Epithelial cell of prostate (primary cell): ENCODE measurements around the gene UQCRHL.
A peak's percentile ranks its signal among the peaks of the same experiment; 100 is the strongest.

Experiments
- DNase-seq: peaks from one replicate; pipeline ENCODE4 v3.0.0-alpha.2; 2011; ENCODE audit warnings: low read depth, low spot score
- H3K27ac ChIP-seq: fragments of 450-650 bp; 2 replicates; pipeline ENCODE4 v1.5.1; 2017; ENCODE audit warnings: mild to moderate bottlenecking

Gene UQCRHL

DNA sequence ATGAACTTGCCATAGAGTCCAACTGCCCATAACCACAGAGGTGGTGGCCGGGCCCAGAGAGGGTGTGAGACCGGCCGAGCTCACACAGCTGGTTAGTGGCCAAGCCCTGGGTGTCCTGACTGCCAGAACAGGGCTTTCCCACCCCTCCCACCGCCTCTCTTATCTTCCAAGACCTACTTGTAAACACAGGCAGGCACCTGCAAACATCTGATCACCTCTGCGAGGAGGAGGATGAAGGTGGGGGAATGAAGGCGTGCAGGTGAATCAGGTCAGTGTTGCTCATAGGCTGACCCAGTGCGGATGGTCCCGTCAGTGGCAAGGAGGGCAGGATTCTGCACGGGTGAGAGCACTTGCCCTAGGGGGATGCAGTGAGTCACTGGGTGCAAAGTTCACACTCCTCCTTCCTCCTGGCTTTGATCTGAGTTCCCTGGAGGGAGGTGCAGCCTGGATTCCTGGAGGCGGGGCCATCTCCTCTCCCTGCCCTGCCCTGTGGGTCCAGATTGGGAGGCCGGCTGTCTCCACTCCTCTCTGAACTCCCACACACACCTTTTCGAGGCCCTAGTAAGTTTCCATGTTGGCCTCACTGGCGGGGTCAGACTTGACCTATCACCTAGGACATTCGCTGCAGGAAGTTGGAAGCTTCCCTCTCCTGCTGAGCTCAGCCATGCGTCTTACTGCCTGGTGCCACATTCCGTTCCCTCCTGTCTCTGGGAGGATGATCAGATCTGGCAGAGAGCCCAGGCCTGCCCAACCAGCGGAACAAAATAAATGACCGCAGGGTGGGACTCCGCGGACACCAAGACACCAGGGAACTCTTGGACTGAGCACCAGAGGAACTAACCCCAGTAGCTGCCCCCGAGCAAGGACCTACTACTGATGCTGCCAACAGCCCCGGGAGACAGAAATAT is 7.3 kb downstream of the UQCRHL start:
- peak; percentile 72 for DNase-seq
- peak overlapping the region; percentile 100 for H3K27ac ChIP-seq

- peak; percentile 87 for DNase-seq
- peak overlapping the region; percentile 100 for H3K27ac ChIP-seq
These were observed 8.2 kb downstream of the UQCRHL start for GRCh38 chr1:15799004-15799867.

- no peak for DNase-seq
These were observed 9.6 kb downstream of the UQCRHL start for GRCh38 chr1:15797614-15798390.

DNA sequence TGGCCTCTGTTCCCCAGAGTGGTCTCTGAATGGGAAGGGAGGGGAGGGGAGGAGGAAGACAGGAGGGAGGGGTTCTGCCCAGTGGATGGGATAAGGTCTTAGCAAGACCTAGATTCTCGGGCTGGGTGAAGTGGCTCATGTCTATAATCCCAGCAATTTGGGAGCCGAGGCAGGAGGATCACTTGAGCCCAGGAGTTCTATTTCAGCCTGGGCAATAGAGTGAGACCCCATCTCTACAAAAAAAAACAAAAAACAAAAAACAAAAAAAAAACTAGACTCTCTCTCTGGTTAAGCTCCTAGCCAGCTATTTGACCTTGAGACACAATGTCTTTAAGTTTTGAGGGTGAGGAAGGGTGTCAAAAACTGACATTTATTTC is 11.4 kb downstream of the UQCRHL start:
- DNase-seq = no peak
- peak overlapping the region; percentile 100 for H3K27ac ChIP-seq

More at GRCh38 chr1:15797614-15798390, 9.6 kb downstream of the UQCRHL start:
- H3K27ac ChIP-seq = peak overlapping the region; percentile 100

GRCh38 chr1:15788624-15789301 is 18.7 kb downstream of the UQCRHL start:
- peak; percentile 64 for DNase-seq
- H3K27ac ChIP-seq = peak overlapping the region; percentile 94

- H3K27ac ChIP-seq = peak overlapping the region; percentile 94
These were observed 20.9 kb downstream of the UQCRHL start for GRCh38 chr1:15786581-15786980.

DNA sequence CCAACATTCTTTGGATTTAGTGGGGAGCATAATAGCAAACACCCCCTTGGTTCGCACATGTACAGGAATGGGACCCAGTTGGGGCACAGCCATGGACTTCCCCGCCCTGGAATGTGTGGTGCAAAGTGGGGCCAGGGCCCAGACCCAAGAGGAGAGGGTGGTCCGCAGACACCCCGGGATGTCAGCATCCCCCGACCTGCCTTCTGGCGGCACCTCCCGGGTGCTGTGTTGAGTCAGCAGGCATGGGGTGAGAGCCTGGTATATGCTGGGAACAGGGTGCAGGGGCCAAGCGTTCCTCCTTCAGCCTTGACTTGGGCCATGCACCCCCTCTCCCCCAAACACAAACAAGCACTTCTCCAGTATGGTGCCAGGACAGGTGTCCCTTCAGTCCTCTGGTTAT is 21.8 kb downstream of the UQCRHL start:
- DNase-seq = no peak
- peak overlapping the region; percentile 94 for H3K27ac ChIP-seq

More at GRCh38 chr1:15786581-15786980, 20.9 kb downstream of the UQCRHL start:
- DNase-seq = no peak

- DNase-seq = no peak
- H3K27ac ChIP-seq = no peak overlapping the region
These were observed 29.3 kb downstream of the UQCRHL start for GRCh38 chr1:15777909-15778707.

DNA sequence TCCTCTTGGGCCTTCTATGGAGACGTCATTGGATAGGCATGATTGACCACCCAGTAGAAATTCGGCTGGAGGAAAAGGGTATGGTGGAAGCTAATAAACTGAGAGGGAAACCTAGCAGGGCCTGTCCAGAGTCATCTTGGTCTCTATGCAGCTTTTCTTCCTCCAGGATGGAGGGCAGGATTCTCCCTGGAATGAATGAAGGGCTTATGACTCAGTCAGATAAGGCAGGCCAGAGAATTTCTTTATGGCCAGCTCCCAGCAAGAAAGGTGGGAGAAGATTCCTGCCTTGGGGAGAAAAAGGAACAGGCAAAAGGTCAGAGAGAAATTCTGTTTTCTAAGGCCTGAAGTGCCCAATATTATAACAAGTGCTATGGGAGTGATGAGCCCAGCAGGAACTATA is 31.7 kb downstream of the UQCRHL start:
- no peak for DNase-seq
- peak overlapping the region; percentile 6 for H3K27ac ChIP-seq

GRCh38 chr1:15771836-15772515 is 35.5 kb downstream of the UQCRHL start:
- no peak overlapping the region for H3K27ac ChIP-seq
- no peak for DNase-seq

DNA sequence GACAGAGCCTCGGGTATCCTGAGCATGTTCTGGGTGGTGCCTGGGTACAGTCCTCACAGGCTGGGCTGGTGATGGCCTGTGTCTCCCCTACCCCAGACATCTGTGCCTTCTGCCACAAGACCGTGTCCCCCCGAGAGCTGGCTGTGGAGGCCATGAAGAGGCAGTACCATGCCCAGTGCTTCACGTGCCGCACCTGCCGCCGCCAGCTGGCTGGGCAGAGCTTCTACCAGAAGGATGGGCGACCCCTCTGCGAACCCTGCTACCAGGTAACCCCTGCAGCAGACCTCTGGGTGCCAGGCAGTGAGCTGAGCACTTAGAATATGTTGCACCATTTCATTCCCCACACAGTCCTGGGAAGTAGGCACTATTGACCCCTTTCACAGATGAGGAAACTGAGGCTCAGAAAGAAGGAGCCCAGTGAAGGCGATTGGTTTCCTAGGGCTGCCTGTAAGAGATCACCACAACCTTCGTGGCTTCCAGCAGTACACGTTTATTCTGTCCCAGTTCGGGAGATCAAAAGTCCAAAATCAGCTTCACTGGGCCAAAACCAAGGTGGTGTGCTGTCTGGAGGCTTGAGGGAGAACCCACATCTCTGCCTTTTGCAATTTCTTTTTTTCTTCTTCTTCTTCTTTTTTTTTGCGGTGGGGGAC is 37.0 kb downstream of the UQCRHL start:
- no peak overlapping the region for H3K27ac ChIP-seq

GRCh38 chr1:15768388-15768787 is 39.1 kb downstream of the UQCRHL start:
- DNase-seq = no peak
- H3K27ac ChIP-seq = no peak overlapping the region

More for the DNA sequence above, 37.0 kb downstream of the UQCRHL start:
- DNase-seq = no peak

DNA sequence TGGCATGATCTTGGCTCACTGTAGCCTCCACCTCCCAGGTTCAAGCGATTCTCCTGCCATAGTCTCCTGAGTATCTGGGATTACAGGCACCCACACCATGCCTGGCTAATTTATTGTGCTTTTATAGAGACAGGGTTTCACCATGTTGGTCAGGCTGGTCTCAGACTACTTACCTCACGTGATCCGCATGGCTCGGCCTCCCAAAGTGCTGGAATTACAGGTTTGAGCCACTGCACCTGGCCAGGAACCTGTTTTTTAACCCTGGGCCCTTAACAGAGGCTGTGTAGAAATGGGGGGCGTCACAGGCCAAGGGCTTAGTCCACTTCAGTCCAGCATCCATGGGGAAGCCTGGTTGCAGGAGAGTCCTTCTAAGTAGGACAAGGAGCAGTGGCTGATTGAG is 39.5 kb downstream of the UQCRHL start:
- DNase-seq = no peak
- no peak overlapping the region for H3K27ac ChIP-seq

DNA sequence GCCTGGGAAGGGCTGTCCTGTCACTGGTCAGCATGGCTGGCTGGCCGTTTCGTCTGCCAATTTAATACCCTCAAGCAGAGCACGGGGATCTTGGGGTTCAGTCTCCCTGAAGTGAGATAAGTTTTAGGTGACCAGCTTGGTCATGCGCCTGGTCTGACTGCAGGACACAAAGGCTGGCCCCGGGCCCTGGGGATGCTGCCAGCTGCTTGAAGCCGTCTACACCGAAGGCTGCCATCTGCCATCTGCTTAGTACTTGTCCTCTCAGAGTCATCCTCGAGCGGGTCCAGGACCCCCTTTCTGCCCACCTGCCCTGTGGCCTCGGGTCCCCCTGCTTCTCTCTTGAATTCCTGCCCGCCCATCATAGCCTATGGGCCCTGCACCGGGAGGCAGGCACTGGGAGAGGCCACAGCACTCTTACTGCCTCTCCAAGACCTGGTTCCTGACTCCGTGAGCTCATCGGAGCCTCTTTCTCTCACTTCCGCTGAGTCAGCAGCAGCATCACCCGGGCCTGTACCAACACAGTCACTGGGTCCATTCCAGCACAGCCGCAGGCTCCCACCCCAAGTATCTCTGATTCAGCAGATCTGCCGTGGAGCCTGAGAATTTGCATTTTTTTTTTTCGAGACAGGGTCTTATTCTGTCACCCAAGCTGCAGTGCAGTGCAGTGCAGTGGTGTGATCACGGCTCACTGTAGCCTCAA is 41.8 kb downstream of the UQCRHL start:
- peak; percentile 91 for DNase-seq
- peak overlapping the region; percentile 96 for H3K27ac ChIP-seq

GRCh38 chr1:15764890-15765289 is 42.6 kb downstream of the UQCRHL start:
- no peak for DNase-seq
- H3K27ac ChIP-seq = peak overlapping the region; percentile 96

DNA sequence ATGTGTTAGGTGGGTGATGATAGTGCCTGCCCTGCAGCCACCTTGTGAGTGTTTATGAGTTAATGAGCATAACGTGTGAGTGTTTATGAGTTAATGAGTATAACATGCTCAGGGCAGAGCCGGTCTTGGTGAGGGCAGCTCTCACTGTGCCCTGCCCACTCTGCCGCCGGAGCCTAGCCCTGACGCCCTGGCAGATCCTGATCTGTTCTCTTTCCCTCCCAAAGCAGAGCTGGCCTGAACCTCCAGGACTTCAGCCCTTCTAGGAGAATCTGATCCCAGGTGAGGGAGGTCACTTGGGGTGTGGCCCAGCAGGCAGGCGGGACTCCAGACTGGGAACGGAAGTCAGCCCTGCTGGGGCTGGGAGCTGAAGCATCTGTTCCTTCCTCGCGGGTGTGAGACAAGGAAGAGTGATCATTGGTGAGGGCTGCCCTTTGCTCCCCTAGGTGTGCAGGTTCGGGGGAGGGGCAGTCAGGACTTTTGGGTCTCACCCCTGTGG is 43.1 kb downstream of the UQCRHL start:
- H3K27ac ChIP-seq = peak overlapping the region; percentile 96
- DNase-seq = no peak

- no peak for DNase-seq
- peak overlapping the region; percentile 96 for H3K27ac ChIP-seq
These were observed 44.9 kb downstream of the UQCRHL start for GRCh38 chr1:15762546-15762945.
